ENCODE measurements around the gene SDF2. TPM values are rescaled to one million over a fixed set of nuclear protein-coding genes. Genes with fewer than 3 reads are reported as not detected.
"Not testable (repeated sequence)": the region's sequence is repeated elsewhere in the genome, so short reads cannot be mapped to it uniquely, and the experiment has no call there.

The SDF2 gene
- total RNA-seq, 1 experiment from 2014 or later: 72.1 TPM

- ATAC-seq (no peak), DNase-seq (ENCODE audit: low read depth, low spot score) (no peak)
- intact Hi-C loops (cut with micrococcal nuclease; ENCODE audit: unreplicated experiment): no loop called here
- in situ Hi-C loops (cut with HindIII; ENCODE audit: low pct_unique_long_range_greater_than_20kb, low sequenced_read_pairs): no loop called here
- H3K9me3 ChIP-seq (ENCODE audit: control insufficient read depth, insufficient read depth, low read depth, low read length): no peaks in the 10 kb centered on the region
- no peak overlapping the region for H3K27ac ChIP-seq (ENCODE audit: low read length)
- H3K36me3 ChIP-seq (ENCODE audit: control insufficient read depth, insufficient read depth, low read length): peaks cover 5% of the 10 kb centered on the region; the same call in 1 of the 2 replicates
- ChIA-PET CTCF (no interaction called here), POLR2A (interaction anchor here (0.6 kb wide), 1 partner anchor 63 kb away, joined by 3 read pairs; no protein-coding TSS in a partner anchor)
- no peak overlapping the region for H3K4me3 ChIP-seq (ENCODE audit: low read depth in 2 of 2, low read length in 2 of 2)
- no TSS peak for BruUV-seq (replicated peaks)
- no peaks in the 10 kb centered on the region for H3K27me3 ChIP-seq (ENCODE audit: control insufficient read depth, insufficient read depth, low read length)
- H3K4me1 ChIP-seq (ENCODE audit: control insufficient read depth, insufficient read depth, low read length): no peaks in the 10 kb centered on the region
- TF ChIP-seq SIN3A (IDR thresholded peaks at IDR 0.05; ENCODE audit: borderline replicate concordance, insufficient read depth, low read depth, low read length) (no peak), TCF7L2 (IDR thresholded peaks at IDR 0.05; ENCODE audit: low read depth, low read length) (no peak), POLR2AphosphoS5 (IDR thresholded peaks at IDR 0.05; ENCODE audit: low read depth, low read length) (0 out of 2 replicates have a peak, but pooled peaks have one; percentile 6)
- TF ChIP-seq, protein P1, sequence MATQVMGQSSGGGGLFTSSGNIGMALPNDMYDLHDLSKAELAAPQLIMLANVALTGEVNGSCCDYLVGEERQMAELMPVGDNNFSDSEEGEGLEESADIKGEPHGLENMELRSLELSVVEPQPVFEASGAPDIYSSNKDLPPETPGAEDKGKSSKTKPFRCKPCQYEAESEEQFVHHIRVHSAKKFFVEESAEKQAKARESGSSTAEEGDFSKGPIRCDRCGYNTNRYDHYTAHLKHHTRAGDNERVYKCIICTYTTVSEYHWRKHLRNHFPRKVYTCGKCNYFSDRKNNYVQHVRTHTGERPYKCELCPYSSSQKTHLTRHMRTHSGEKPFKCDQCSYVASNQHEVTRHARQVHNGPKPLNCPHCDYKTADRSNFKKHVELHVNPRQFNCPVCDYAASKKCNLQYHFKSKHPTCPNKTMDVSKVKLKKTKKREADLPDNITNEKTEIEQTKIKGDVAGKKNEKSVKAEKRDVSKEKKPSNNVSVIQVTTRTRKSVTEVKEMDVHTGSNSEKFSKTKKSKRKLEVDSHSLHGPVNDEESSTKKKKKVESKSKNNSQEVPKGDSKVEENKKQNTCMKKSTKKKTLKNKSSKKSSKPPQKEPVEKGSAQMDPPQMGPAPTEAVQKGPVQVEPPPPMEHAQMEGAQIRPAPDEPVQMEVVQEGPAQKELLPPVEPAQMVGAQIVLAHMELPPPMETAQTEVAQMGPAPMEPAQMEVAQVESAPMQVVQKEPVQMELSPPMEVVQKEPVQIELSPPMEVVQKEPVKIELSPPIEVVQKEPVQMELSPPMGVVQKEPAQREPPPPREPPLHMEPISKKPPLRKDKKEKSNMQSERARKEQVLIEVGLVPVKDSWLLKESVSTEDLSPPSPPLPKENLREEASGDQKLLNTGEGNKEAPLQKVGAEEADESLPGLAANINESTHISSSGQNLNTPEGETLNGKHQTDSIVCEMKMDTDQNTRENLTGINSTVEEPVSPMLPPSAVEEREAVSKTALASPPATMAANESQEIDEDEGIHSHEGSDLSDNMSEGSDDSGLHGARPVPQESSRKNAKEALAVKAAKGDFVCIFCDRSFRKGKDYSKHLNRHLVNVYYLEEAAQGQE (IDR thresholded peaks at IDR 0.05; ENCODE audit: insufficient read depth in 1 of 2, low read depth in 2 of 2, low read length in 1 of 2): no peak
- TF ChIP-seq, protein P2, sequence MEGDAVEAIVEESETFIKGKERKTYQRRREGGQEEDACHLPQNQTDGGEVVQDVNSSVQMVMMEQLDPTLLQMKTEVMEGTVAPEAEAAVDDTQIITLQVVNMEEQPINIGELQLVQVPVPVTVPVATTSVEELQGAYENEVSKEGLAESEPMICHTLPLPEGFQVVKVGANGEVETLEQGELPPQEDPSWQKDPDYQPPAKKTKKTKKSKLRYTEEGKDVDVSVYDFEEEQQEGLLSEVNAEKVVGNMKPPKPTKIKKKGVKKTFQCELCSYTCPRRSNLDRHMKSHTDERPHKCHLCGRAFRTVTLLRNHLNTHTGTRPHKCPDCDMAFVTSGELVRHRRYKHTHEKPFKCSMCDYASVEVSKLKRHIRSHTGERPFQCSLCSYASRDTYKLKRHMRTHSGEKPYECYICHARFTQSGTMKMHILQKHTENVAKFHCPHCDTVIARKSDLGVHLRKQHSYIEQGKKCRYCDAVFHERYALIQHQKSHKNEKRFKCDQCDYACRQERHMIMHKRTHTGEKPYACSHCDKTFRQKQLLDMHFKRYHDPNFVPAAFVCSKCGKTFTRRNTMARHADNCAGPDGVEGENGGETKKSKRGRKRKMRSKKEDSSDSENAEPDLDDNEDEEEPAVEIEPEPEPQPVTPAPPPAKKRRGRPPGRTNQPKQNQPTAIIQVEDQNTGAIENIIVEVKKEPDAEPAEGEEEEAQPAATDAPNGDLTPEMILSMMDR (IDR thresholded peaks at IDR 0.05): no peak
Observed at GRCh38 chr17:28610376-28610775, 51.3 kb downstream of the SDF2 start.

DNA sequence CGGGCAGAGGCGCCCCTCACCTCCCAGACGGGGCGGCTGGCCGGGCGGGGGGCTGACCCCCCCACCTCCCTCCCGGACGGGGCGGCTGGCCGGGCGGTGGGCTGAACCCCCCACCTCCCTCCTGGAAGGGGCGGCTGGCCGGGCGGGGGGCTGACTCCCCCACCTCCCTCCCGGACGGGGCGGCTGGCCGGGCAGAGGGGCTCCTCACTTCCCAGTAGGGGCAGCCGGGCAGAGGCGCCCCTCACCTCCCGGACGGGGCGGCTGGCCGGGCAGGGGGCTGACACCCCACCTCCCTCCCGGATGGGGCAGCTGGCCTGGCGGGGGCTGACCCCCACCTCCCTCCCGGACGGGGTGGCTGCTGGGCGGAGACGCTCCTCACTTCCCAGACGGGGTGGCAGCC is 57.7 kb downstream of the SDF2 start:
- BruUV-seq (replicated peaks); H3K36me3 ChIP-seq (ENCODE audit: control insufficient read depth, insufficient read depth, low read length); DNase-seq (ENCODE audit: low read depth, low spot score); CTCF ChIA-PET; intact Hi-C loops (cut with micrococcal nuclease; ENCODE audit: unreplicated experiment); H3K27me3 ChIP-seq (ENCODE audit: control insufficient read depth, insufficient read depth, low read length); H3K9me3 ChIP-seq (ENCODE audit: control insufficient read depth, insufficient read depth, low read depth, low read length); ATAC-seq; H3K4me1 ChIP-seq (ENCODE audit: control insufficient read depth, insufficient read depth, low read length); H3K27ac ChIP-seq (ENCODE audit: low read length); in situ Hi-C loops (cut with HindIII; ENCODE audit: low pct_unique_long_range_greater_than_20kb, low sequenced_read_pairs); POLR2A ChIA-PET; H3K4me3 ChIP-seq (ENCODE audit: low read depth in 2 of 2, low read length in 2 of 2): not testable (repeated sequence)

GRCh38 chr17:28599311-28600184 is 62.2 kb downstream of the SDF2 start:
- Histone ChIP-seq H3K4me3 (ENCODE audit: low read depth in 2 of 2, low read length in 2 of 2) (peak overlapping the region; percentile 82 to 83), H3K27me3 (ENCODE audit: control insufficient read depth, insufficient read depth, low read length) (no peaks in the 10 kb centered on the region), H3K9me3 (ENCODE audit: control insufficient read depth, insufficient read depth, low read depth, low read length) (no peaks in the 10 kb centered on the region), H3K27ac (ENCODE audit: low read length) (peak overlapping the region; percentile 95), H3K36me3 (ENCODE audit: control insufficient read depth, insufficient read depth, low read length) (peaks cover 4% of the 10 kb centered on the region; the same call in 1 of the 2 replicates), H3K4me1 (ENCODE audit: control insufficient read depth, insufficient read depth, low read length) (peaks cover 10% of the 10 kb centered on the region)
- ATAC-seq (peak; percentile 76), DNase-seq (ENCODE audit: low read depth, low spot score) (peak; percentile 68)
- in situ Hi-C loops (cut with HindIII; ENCODE audit: low pct_unique_long_range_greater_than_20kb, low sequenced_read_pairs): no loop called here
- intact Hi-C loops (cut with micrococcal nuclease; ENCODE audit: unreplicated experiment): no loop called here
- BruUV-seq (replicated peaks): TSS peak; percentile 95
- no peak for TF ChIP-seq TCF7L2 (IDR thresholded peaks at IDR 0.05; ENCODE audit: low read depth, low read length)
- TF ChIP-seq, protein P2 (IDR thresholded peaks at IDR 0.05): no peak
- TF ChIP-seq, protein P1 (IDR thresholded peaks at IDR 0.05; ENCODE audit: insufficient read depth in 1 of 2, low read depth in 2 of 2, low read length in 1 of 2): no peak
- TF ChIP-seq SIN3A (IDR thresholded peaks at IDR 0.05; ENCODE audit: borderline replicate concordance, insufficient read depth, low read depth, low read length): no peak
- no peak for TF ChIP-seq POLR2AphosphoS5 (IDR thresholded peaks at IDR 0.05; ENCODE audit: low read depth, low read length)
- ChIA-PET POLR2A (interaction anchor here (0.9 to 1.7 kb wide), 3 partner anchors 12 to 41 kb away, joined by 3 to 5 read pairs (median 4); partner anchors contain the start of gene ALDOC), CTCF (no interaction called here)
